H9 (cell line): ENCODE data around the gene AP3D1. TPM values are rescaled to one million over a fixed set of nuclear protein-coding genes. Genes with fewer than 3 reads are reported as not detected.

ENCODE experiments used
- DNase-seq: peaks from one replicate; pipeline ENCODE4 v3.0.0-alpha.2; 2017
- H2AFZ ChIP-seq: one replicate; pipeline ENCODE4 v1.6.1; 2013; ENCODE audit warnings: mild to moderate bottlenecking, low read length, control low read depth, moderate library complexity
- H2AK5ac ChIP-seq: 2 replicates; pipeline ENCODE4 v1.6.1; 2013; ENCODE audit warnings: low read length, control low read depth, mixed read lengths; ENCODE audit not compliant: insufficient read length
- H2BK120ac ChIP-seq: one replicate; pipeline ENCODE4 v1.6.1; 2013; ENCODE audit warnings: low read depth, mild to moderate bottlenecking, low read length, control low read depth, inconsistent platforms; ENCODE audit not compliant: poor library complexity, severe bottlenecking
- H2BK12ac ChIP-seq: 2 replicates; pipeline ENCODE4 v1.6.1; 2013; ENCODE audit warnings: low read length, control low read depth, mixed read lengths, low read depth; ENCODE audit not compliant: insufficient read length
- H2BK15ac ChIP-seq: 2 replicates; pipeline ENCODE4 v1.6.1; 2013; ENCODE audit warnings: low read depth, low read length, control low read depth
- H2BK20ac ChIP-seq: one replicate; pipeline ENCODE4 v1.6.1; 2013; ENCODE audit warnings: low read depth, mild to moderate bottlenecking, low read length, control low read depth, inconsistent platforms; ENCODE audit not compliant: poor library complexity, severe bottlenecking
- H2BK5ac ChIP-seq: 2 replicates; pipeline ENCODE4 v1.6.1; 2013; ENCODE audit warnings: low read length, control low read depth, mixed read lengths; ENCODE audit not compliant: insufficient read length
- H3K14ac ChIP-seq: 2 replicates; pipeline ENCODE4 v1.6.1; 2013; ENCODE audit warnings: low read length, control low read depth; ENCODE audit not compliant: insufficient read depth
- H3K18ac ChIP-seq: 2 replicates; pipeline ENCODE4 v1.6.1; 2013; ENCODE audit warnings: low read depth, mild to moderate bottlenecking, mixed read lengths, low read length, control low read depth; ENCODE audit not compliant: insufficient read length
- H3K23ac ChIP-seq: 2 replicates; pipeline ENCODE4 v1.6.1; 2013; ENCODE audit warnings: low read length, control low read depth, mixed read lengths, low read depth; ENCODE audit not compliant: insufficient read length
- H3K23me2 ChIP-seq: 2 replicates; pipeline ENCODE4 v1.6.1; 2013; ENCODE audit warnings: low read depth, mild to moderate bottlenecking, mixed read lengths, low read length, control low read depth; ENCODE audit not compliant: insufficient read length, poor library complexity, severe bottlenecking
- H3K27ac ChIP-seq: 2 replicates; pipeline ENCODE4 v1.5.1; 2013; ENCODE audit warnings: low read length, control low read depth, mixed read lengths, low read depth; ENCODE audit not compliant: insufficient read length
- H3K27me3 ChIP-seq: 2 replicates; pipeline ENCODE4 v1.6.1; 2013; ENCODE audit warnings: low read length, control low read depth, inconsistent platforms; ENCODE audit not compliant: insufficient read depth
- H3K4ac ChIP-seq: 2 replicates; pipeline ENCODE4 v1.6.1; 2013; ENCODE audit warnings: low read depth, mild to moderate bottlenecking, control low read depth, inconsistent platforms, low read length, moderate library complexity
- H3K4me1 ChIP-seq: 2 replicates; pipeline ENCODE4 v1.6.1; 2013; ENCODE audit warnings: low read length, control low read depth, inconsistent platforms; ENCODE audit not compliant: insufficient read depth
- H3K4me2 ChIP-seq: 2 replicates; pipeline ENCODE4 v1.6.1; 2013; ENCODE audit warnings: low read length, control low read depth, mixed read lengths; ENCODE audit not compliant: insufficient read length, insufficient read depth
- H3K56ac ChIP-seq: 2 replicates; pipeline ENCODE4 v1.6.1; 2013; ENCODE audit warnings: low read depth, mild to moderate bottlenecking, mixed read lengths, low read length, control low read depth; ENCODE audit not compliant: insufficient read length
- H3K79me1 ChIP-seq: 2 replicates; pipeline ENCODE4 v1.6.1; 2013; ENCODE audit warnings: low read depth, mild to moderate bottlenecking, moderate library complexity, low read length, control low read depth, inconsistent platforms; ENCODE audit not compliant: insufficient read depth, poor library complexity, severe bottlenecking
- H3K79me2 ChIP-seq: 2 replicates; pipeline ENCODE4 v1.6.1; 2013; ENCODE audit warnings: low read length, control low read depth, inconsistent platforms; ENCODE audit not compliant: insufficient read depth
- H3K9ac ChIP-seq: 2 replicates; pipeline ENCODE4 v1.6.1; 2013; ENCODE audit warnings: low read length, control low read depth, mixed read lengths; ENCODE audit not compliant: insufficient read length; ENCODE audit errors: extremely low read depth
- H3K9me3 ChIP-seq: one replicate; pipeline ENCODE4 v1.6.1; 2013; ENCODE audit warnings: low read depth, low read length, inconsistent platforms; ENCODE audit not compliant: control insufficient read depth
- H3T11ph ChIP-seq: one replicate; pipeline ENCODE4 v1.6.1; 2013; ENCODE audit warnings: mild to moderate bottlenecking, low read length, control low read depth, inconsistent platforms
- H4K20me1 ChIP-seq: one replicate; pipeline ENCODE4 v1.6.1; 2013; ENCODE audit not compliant: control insufficient read depth, insufficient read length, insufficient read depth
- H4K5ac ChIP-seq: 2 replicates; pipeline ENCODE4 v1.6.1; 2013; ENCODE audit warnings: low read depth, mild to moderate bottlenecking, mixed read lengths, low read length, control low read depth; ENCODE audit not compliant: insufficient read length
- H4K8ac ChIP-seq: replicated peaks from 2 replicates; pipeline ENCODE4 v1.6.1; 2013; ENCODE audit warnings: low read length, control low read depth, mixed read lengths, low read depth; ENCODE audit not compliant: insufficient read length
- H4K91ac ChIP-seq: 2 replicates; pipeline ENCODE4 v1.6.1; 2013; ENCODE audit warnings: low read depth, mild to moderate bottlenecking, moderate library complexity, mixed read lengths, low read length, control low read depth; ENCODE audit not compliant: insufficient read length
- H3K27ac Mint-ChIP-seq, 3 experiments: 2 replicates in 2 of 3; 3 replicates in 1 of 3; pipeline ENCODE4 v1.8.0; 2020 to 2021; ENCODE audit warnings: mixed read lengths in 3 of 3, mild to moderate bottlenecking in 1 of 3, moderate library complexity in 1 of 3
- H3K27me3 Mint-ChIP-seq: 2 replicates; pipeline ENCODE4 v1.8.0; 2021; ENCODE audit warnings: low read depth, mild to moderate bottlenecking, moderate library complexity, mixed read lengths
- H3K36me3 Mint-ChIP-seq, 3 experiments: 2 replicates in 2 of 3; 3 replicates in 1 of 3; pipeline ENCODE4 v1.8.0; 2020 to 2021; ENCODE audit warnings: low read depth in 3 of 3, mixed read lengths in 3 of 3; ENCODE audit not compliant: insufficient read depth in 1 of 3
- H3K4me1 Mint-ChIP-seq, 2 experiments: 2 replicates each; pipeline ENCODE4 v1.8.0; 2020; ENCODE audit warnings: mixed read lengths in 2 of 2
- H3K4me3 Mint-ChIP-seq, 2 experiments: 2 replicates in 1 of 2; 3 replicates in 1 of 2; pipeline ENCODE4 v1.8.0; 2020 to 2021; ENCODE audit warnings: mild to moderate bottlenecking in 2 of 2, mixed read lengths in 2 of 2, moderate library complexity in 1 of 2
- H3K9me3 Mint-ChIP-seq, 2 experiments: 2 replicates in 1 of 2; 3 replicates in 1 of 2; pipeline ENCODE4 v1.8.0; 2020; ENCODE audit warnings: mild to moderate bottlenecking in 2 of 2, mixed read lengths in 2 of 2, moderate library complexity in 1 of 2
- WGBS: extraction: QIAGEN DNeasy Blood & Tissue Kit; methylation state at CpG from one replicate; pipeline ENCODE4 v1.1.7; 2013; ENCODE audit warnings: missing lambda C conversion rate, low lambda C conversion rate, mixed read lengths; ENCODE audit not compliant: insufficient read length; ENCODE audit errors: extremely low coverage; 5-methylcytosine and 5-hydroxymethylcytosine counted together
- total RNA-seq: library from RNA; stranded (reverse); gene quantifications from 2 replicates; pipeline ENCODE4 v1.2.1, GENCODE V29; 2021
- TF ChIP-seq, protein P1 (sequence below): fragments of 200-600 bp; sonication (generic); conservative IDR thresholded peaks from 3 replicates; pipeline ENCODE4 v1.8.0; 2021; ENCODE audit warnings: antibody characterized with exemption, mild to moderate bottlenecking

AP3D1 gene
- total RNA-seq, 1 experiment from 2014 or later = 142 TPM

DNA sequence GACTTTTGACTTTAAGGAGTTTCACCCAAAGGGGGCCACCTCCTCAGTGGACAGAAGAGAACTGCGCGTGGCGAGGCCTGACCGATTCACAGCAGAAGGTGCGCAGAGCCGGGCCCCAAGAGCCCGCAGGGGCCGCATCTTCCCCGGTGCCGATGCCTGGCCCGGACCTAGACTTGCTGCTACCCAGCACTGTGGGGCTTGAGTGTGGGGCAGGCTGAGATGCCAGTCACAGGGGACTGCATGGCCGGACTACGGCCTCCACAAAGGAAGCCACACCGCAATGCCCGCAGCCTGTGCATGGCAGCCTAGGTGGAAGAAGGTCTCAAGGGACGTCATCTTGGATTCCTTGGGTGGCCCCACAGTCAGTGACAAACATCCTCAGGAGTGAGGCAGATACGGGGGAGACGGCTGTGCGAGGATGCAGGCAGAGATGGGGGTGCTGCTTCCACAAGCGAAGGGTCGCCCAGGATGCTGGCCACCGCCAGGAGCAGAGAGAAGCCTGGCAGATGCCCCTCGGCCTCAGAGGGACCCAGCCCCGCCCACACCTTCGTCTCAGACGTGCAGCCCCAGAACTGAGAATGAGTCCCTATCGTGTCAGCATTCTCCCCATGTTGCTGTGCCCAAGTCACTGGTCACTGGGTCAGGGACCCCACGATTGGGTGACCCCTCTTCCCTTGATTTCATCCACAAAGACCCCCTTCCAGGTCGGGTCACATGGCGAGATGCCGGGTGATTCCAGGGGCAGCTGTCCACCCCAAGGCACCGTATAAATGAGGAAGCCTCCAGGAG is 72.1 kb downstream of the AP3D1 start:
- H3K4me1 ChIP-seq = no peaks in the 10 kb centered on the region
- H2BK12ac ChIP-seq = no peak overlapping the region
- no peaks in the 10 kb centered on the region for H3K4me1 Mint-ChIP-seq
- no peaks in the 10 kb centered on the region for H3K27me3 Mint-ChIP-seq
- no peak overlapping the region for H3K27ac ChIP-seq
- H2BK5ac ChIP-seq = no peak overlapping the region
- no peaks in the 10 kb centered on the region for H3K79me1 ChIP-seq
- H3T11ph ChIP-seq = no peak overlapping the region
- H3K9me3 Mint-ChIP-seq = no peaks in the 10 kb centered on the region
- H3K9ac ChIP-seq = no peak overlapping the region
- peaks cover 0 to 14% (median 5%) of the 10 kb centered on the region in 3 experiments; a peak in 3 of 7 replicates for H3K36me3 Mint-ChIP-seq
- no peak overlapping the region for H4K8ac ChIP-seq
- no peak overlapping the region for H2AFZ ChIP-seq
- no peak overlapping the region for H4K91ac ChIP-seq
- H3K56ac ChIP-seq = no peak overlapping the region
- H3K9me3 ChIP-seq = no peaks in the 10 kb centered on the region
- H3K4me3 Mint-ChIP-seq = no peak overlapping the region
- no peak overlapping the region for H3K4ac ChIP-seq
- no peak overlapping the region for H3K14ac ChIP-seq
- H4K20me1 ChIP-seq = no peaks in the 10 kb centered on the region
- no CpG with 5 or more reads among the region's 32 CpGs for WGBS
- no peak overlapping the region for H2BK15ac ChIP-seq
- H2BK120ac ChIP-seq = no peak overlapping the region
- no peak overlapping the region for H4K5ac ChIP-seq
- H3K27me3 ChIP-seq = no peaks in the 10 kb centered on the region
- H3K79me2 ChIP-seq = no peaks in the 10 kb centered on the region
- H3K4me2 ChIP-seq = no peak overlapping the region
- no peak overlapping the region for H2AK5ac ChIP-seq
- no peak overlapping the region for H3K18ac ChIP-seq
- no peaks in the 10 kb centered on the region for H3K23me2 ChIP-seq
- DNase-seq = no peak
- H3K27ac Mint-ChIP-seq = no peak overlapping the region; a peak in 1 of 7 replicates
- no peak overlapping the region for H2BK20ac ChIP-seq
- H3K23ac ChIP-seq = no peak overlapping the region
- TF ChIP-seq, protein P1, sequence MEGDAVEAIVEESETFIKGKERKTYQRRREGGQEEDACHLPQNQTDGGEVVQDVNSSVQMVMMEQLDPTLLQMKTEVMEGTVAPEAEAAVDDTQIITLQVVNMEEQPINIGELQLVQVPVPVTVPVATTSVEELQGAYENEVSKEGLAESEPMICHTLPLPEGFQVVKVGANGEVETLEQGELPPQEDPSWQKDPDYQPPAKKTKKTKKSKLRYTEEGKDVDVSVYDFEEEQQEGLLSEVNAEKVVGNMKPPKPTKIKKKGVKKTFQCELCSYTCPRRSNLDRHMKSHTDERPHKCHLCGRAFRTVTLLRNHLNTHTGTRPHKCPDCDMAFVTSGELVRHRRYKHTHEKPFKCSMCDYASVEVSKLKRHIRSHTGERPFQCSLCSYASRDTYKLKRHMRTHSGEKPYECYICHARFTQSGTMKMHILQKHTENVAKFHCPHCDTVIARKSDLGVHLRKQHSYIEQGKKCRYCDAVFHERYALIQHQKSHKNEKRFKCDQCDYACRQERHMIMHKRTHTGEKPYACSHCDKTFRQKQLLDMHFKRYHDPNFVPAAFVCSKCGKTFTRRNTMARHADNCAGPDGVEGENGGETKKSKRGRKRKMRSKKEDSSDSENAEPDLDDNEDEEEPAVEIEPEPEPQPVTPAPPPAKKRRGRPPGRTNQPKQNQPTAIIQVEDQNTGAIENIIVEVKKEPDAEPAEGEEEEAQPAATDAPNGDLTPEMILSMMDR = no peak
